Brain microvascular endothelial cell (primary cell): Measurements from ENCODE around the gene EXT2.

Experiments used
- DNase-seq: peaks from one replicate; pipeline ENCODE4 v3.0.0-alpha.2; 2020
- H3K27ac ChIP-seq: fragments of 250-450 bp; sonication (Bioruptor Pico); 2 replicates; pipeline ENCODE4 v1.5.1; 2020; ENCODE audit warnings: mild to moderate bottlenecking, moderate library complexity
- H3K27me3 ChIP-seq: fragments of 250-450 bp; sonication (Bioruptor Pico); replicated peaks from 2 replicates; pipeline ENCODE4 v1.5.1; 2020; ENCODE audit warnings: mild to moderate bottlenecking
- H3K36me3 ChIP-seq: fragments of 250-450 bp; sonication (Bioruptor Pico); replicated peaks from 2 replicates; pipeline ENCODE4 v1.5.1; 2020; ENCODE audit warnings: mild to moderate bottlenecking
- H3K4me3 ChIP-seq: 2 replicates; pipeline ENCODE4 v1.5.1; 2011; ENCODE audit warnings: low read depth, mild to moderate bottlenecking, control low read depth, low read length, moderate library complexity
- in situ Hi-C: cut with HindIII; loops from 2 replicates; pipeline ENCODE4 v1.10.0; 2017; ENCODE audit warnings: low sequenced_read_pairs, low pct_ligation_motif_present
- TF ChIP-seq, protein P1 (sequence below): IDR thresholded peaks from 2 replicates; pipeline ENCODE4 v1.5.1; 2011; ENCODE audit warnings: low read depth, mild to moderate bottlenecking, moderate library complexity, low read length, control low read depth, inconsistent platforms; ENCODE audit errors: missing control alignments

Gene EXT2

GRCh38 chr11:44159848-44160721 lies 64.6 kb downstream of the EXT2 start:
- Histone ChIP-seq H3K27me3 (no peaks in the 10 kb centered on the region), H3K27ac (no peak overlapping the region), H3K36me3 (no peaks in the 10 kb centered on the region), H3K4me3 (no peak overlapping the region)
- in situ Hi-C loops = no loop called here
- TF ChIP-seq, protein P1, sequence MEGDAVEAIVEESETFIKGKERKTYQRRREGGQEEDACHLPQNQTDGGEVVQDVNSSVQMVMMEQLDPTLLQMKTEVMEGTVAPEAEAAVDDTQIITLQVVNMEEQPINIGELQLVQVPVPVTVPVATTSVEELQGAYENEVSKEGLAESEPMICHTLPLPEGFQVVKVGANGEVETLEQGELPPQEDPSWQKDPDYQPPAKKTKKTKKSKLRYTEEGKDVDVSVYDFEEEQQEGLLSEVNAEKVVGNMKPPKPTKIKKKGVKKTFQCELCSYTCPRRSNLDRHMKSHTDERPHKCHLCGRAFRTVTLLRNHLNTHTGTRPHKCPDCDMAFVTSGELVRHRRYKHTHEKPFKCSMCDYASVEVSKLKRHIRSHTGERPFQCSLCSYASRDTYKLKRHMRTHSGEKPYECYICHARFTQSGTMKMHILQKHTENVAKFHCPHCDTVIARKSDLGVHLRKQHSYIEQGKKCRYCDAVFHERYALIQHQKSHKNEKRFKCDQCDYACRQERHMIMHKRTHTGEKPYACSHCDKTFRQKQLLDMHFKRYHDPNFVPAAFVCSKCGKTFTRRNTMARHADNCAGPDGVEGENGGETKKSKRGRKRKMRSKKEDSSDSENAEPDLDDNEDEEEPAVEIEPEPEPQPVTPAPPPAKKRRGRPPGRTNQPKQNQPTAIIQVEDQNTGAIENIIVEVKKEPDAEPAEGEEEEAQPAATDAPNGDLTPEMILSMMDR = no peak
- DNase-seq = no peak

DNA sequence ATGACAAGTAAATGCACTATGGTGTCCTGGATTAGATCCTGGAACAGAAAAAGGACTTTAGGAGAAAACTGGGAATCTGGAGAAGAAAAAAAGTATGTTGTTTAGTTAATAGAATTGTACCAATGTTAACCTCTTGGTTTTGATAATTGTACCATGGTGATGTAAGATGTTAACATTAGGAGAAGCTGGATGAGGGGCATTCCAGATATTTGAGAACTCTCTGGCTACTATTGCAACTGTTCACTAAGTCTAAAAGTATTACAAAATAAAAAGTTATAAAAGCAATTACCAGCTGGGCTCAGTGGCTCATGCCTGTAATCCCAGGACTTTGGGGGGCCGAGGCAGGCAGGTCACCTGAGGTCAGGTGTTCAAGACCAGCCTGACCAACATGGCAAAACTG lies 66.5 kb downstream of the EXT2 start:
- DNase-seq = no peak
- no peaks in the 10 kb centered on the region for H3K36me3 ChIP-seq
- no peaks in the 10 kb centered on the region for H3K27me3 ChIP-seq
- in situ Hi-C loops = no loop called here
- TF ChIP-seq, protein P1 = no peak
- no peak overlapping the region for H3K4me3 ChIP-seq
- no peak overlapping the region for H3K27ac ChIP-seq

DNA sequence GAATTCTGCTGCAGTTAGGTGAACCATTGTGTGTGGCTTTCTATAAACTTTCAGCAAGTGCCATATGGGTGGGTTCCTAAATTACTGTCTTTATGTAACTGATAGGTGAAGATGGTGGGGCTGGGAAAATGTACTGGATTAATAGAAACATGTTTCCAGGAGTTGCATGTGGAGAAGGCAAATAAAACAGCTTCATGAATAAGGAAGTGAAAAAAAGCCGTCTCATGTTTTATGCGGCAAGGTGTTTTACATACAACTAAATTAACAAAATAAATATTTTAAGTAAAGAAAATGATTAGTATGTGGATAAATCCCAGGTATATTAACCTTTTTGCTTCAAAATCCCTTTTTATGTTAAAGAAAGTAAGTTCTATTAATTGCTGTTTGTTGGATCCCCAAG lies 67.2 kb downstream of the EXT2 start:
- H3K27ac ChIP-seq = no peak overlapping the region
- TF ChIP-seq, protein P1 = no peak
- no peaks in the 10 kb centered on the region for H3K27me3 ChIP-seq
- no peaks in the 10 kb centered on the region for H3K36me3 ChIP-seq
- no peak overlapping the region for H3K4me3 ChIP-seq
- in situ Hi-C loops = no loop called here
- DNase-seq = no peak

- TF ChIP-seq, protein P1 = no peak
- no peak overlapping the region for H3K4me3 ChIP-seq
- H3K36me3 ChIP-seq = no peaks in the 10 kb centered on the region
- in situ Hi-C loops = no loop called here
- no peaks in the 10 kb centered on the region for H3K27me3 ChIP-seq
- no peak for DNase-seq
- no peak overlapping the region for H3K27ac ChIP-seq
Measured at GRCh38 chr11:44165432-44165831, 70.0 kb downstream of the EXT2 start.

- no peaks in the 10 kb centered on the region for H3K36me3 ChIP-seq
- TF ChIP-seq, protein P1 = no peak
- no peak overlapping the region for H3K4me3 ChIP-seq
- in situ Hi-C loops = no loop called here
- no peak for DNase-seq
- H3K27ac ChIP-seq = no peak overlapping the region
- no peaks in the 10 kb centered on the region for H3K27me3 ChIP-seq
Measured at GRCh38 chr11:44167046-44167445, 71.6 kb downstream of the EXT2 start.
